Measurements from ENCODE around the gene TELO2. TPM values are rescaled to one million over a fixed set of nuclear protein-coding genes. Genes with fewer than 3 reads are reported as not detected.

TELO2 gene
- total and polyA plus RNA-seq, 9 donors: 14.5 to 40.4 (median 35.8) TPM

DNA sequence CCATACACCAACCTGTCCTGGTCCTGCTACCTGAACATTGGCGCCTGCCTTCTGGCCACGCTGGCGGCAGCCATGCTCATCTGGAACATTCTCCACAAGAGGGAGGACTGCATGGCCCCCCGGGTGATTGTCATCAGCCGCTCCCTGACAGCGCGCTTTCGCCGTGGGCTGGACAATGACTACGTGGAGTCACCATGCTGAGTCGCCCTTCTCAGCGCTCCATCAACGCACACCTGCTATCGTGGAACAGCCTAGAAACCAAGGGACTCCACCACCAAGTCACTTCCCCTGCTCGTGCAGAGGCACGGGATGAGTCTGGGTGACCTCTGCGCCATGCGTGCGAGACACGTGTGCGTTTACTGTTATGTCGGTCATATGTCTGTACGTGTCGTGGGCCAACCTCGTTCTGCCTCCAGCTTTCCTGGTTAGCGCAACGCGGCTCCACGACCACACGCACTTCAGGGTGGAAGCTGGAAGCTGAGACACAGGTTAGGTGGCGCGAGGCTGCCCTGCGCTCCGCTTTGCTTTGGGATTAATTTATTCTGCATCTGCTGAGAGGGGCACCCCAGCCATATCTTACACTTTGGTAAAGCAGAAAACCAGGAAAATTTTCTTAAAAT lies 61.8 kb downstream of the TELO2 start:
- no peak for DNase-seq

DNA sequence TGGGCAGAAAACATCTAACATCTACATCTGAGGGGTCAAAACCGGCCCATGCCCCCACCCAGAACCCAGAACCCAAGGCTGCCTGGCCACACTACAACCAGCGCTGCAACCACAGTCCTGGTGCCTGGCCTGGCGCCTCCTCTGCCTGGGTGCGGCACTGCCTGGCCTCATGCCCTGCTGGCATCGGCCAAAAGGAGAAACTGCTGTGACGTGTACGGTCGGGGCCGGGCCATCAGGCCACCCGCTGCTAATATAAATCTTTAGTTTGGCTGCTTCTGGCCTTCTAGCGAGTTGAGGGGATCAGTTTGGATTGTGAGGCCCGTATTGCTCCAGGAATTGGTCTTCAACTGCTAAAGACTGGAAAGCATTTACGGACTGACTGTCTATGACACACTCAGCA lies 63.1 kb downstream of the TELO2 start:
- no peak for DNase-seq

More for the DNA sequence above, 61.8 kb downstream of the TELO2 start:
- 91% methylated on average over 28 of the region's 34 CpGs for WGBS (ENCODE audit: insufficient coverage)
- peaks cover 61% of the 10 kb centered on the region for H3K36me3 ChIP-seq (ENCODE audit: control insufficient read depth, insufficient read depth, low read length)
- no peak overlapping the region for H3K27ac ChIP-seq (ENCODE audit: low read length)
- no peak overlapping the region for H3K4me3 ChIP-seq (ENCODE audit: low read length)
- H3K4me1 ChIP-seq (ENCODE audit: control insufficient read depth, insufficient read depth, low read length): peaks cover 29% of the 10 kb centered on the region
- no peaks in the 10 kb centered on the region for H3K27me3 ChIP-seq (ENCODE audit: control insufficient read depth, insufficient read depth, low read length)
- no peaks in the 10 kb centered on the region for H3K9me3 ChIP-seq (replicated peaks; ENCODE audit: control insufficient read depth, low read depth, low read length)

DNA sequence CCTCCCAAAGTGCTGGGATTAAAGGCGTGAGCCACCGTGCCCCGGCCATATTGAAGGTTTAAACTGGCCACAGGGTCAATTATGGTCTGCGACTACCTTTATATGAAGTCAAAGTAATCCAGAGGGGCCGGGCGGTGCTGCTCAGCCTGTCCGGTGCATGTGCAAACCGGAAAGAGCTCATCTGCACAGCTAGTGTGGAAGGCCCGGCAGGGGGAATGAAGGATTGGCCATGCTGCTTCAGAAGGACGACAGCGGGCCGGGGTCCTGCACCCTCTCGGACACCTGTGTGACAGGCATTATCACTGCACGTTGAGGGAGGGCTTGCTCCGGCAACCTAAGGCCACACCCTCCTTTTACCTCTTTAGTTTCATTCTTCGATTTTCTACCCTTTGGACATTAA lies 63.9 kb downstream of the TELO2 start:
- no peak overlapping the region for H3K4me3 ChIP-seq (ENCODE audit: low read length)
- peaks cover 67% of the 10 kb centered on the region for H3K36me3 ChIP-seq (ENCODE audit: control insufficient read depth, insufficient read depth, low read length)
- H3K4me1 ChIP-seq (ENCODE audit: control insufficient read depth, insufficient read depth, low read length): peaks cover 13% of the 10 kb centered on the region
- DNase-seq: no peak
- no peak overlapping the region for H3K27ac ChIP-seq (ENCODE audit: low read length)
- WGBS (ENCODE audit: insufficient coverage): 79% methylated on average over 7 of the region's 16 CpGs
- no peaks in the 10 kb centered on the region for H3K9me3 ChIP-seq (replicated peaks; ENCODE audit: control insufficient read depth, low read depth, low read length)
- no peaks in the 10 kb centered on the region for H3K27me3 ChIP-seq (ENCODE audit: control insufficient read depth, insufficient read depth, low read length)

More for the DNA sequence above, 63.1 kb downstream of the TELO2 start:
- Histone ChIP-seq H3K4me3 (ENCODE audit: low read length) (no peak overlapping the region), H3K27me3 (ENCODE audit: control insufficient read depth, insufficient read depth, low read length) (no peaks in the 10 kb centered on the region), H3K9me3 (replicated peaks; ENCODE audit: control insufficient read depth, low read depth, low read length) (no peaks in the 10 kb centered on the region), H3K36me3 (ENCODE audit: control insufficient read depth, insufficient read depth, low read length) (peaks cover 67% of the 10 kb centered on the region), H3K4me1 (ENCODE audit: control insufficient read depth, insufficient read depth, low read length) (peaks cover 16% of the 10 kb centered on the region), H3K27ac (ENCODE audit: low read length) (no peak overlapping the region)
- WGBS (ENCODE audit: insufficient coverage): 74% methylated on average over 8 of the region's 13 CpGs

GRCh38 chr16:1557576-1557975 lies 64.4 kb downstream of the TELO2 start:
- DNase-seq: no peak
- Histone ChIP-seq H3K27ac (ENCODE audit: low read length) (no peak overlapping the region), H3K4me1 (ENCODE audit: control insufficient read depth, insufficient read depth, low read length) (peaks cover 11% of the 10 kb centered on the region), H3K9me3 (replicated peaks; ENCODE audit: control insufficient read depth, low read depth, low read length) (no peaks in the 10 kb centered on the region), H3K36me3 (ENCODE audit: control insufficient read depth, insufficient read depth, low read length) (peaks cover 68% of the 10 kb centered on the region), H3K27me3 (ENCODE audit: control insufficient read depth, insufficient read depth, low read length) (no peaks in the 10 kb centered on the region), H3K4me3 (ENCODE audit: low read length) (no peak overlapping the region)
- 87% methylated on average over 10 of the region's 11 CpGs for WGBS (ENCODE audit: insufficient coverage)

DNA sequence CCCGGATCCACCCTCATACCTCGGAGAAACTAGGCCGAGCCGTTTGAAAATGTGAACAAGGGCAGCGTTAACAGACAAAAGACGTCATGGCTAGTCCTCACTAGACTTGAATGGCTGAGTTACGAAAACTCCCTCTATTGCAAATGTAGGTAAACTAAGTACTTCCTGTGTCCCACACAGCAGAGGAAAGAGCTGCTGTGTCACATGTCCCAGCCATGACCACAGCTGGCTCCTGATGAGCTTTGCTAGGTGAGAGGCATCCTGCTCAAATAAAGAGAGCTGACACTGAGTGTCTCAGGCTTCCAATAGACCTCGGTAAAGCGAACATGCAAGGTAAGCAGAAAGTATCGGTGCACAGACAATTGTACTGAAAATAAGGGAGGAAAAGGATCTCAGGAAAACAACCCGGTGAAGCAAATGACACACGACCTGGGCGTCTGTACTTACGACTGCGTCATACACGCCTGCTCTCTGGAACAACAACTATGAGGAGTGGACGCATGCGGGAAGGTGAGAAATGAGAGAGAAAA lies 66.4 kb downstream of the TELO2 start:
- Histone ChIP-seq H3K4me1 (ENCODE audit: control insufficient read depth, insufficient read depth, low read length) (no peaks in the 10 kb centered on the region), H3K36me3 (ENCODE audit: control insufficient read depth, insufficient read depth, low read length) (peaks cover 67% of the 10 kb centered on the region), H3K4me3 (ENCODE audit: low read length) (no peak overlapping the region), H3K27ac (ENCODE audit: low read length) (no peak overlapping the region), H3K9me3 (replicated peaks; ENCODE audit: control insufficient read depth, low read depth, low read length) (no peaks in the 10 kb centered on the region), H3K27me3 (ENCODE audit: control insufficient read depth, insufficient read depth, low read length) (no peaks in the 10 kb centered on the region)
- 90% methylated on average over 14 of the region's 18 CpGs for WGBS (ENCODE audit: insufficient coverage)
- no peak for DNase-seq

Other genes starting within 250 kb of the TELO2 start
- not detected for gene TPSD1, start 237.3 kb upstream of the TELO2 start, total RNA-seq
- under 1 TPM in 3 of 8 donors, not detected in 5; 0.14 to 0.34 (median 0.30) TPM for gene TPSD1, start 237.3 kb upstream of the TELO2 start, polyA plus RNA-seq (ENCODE audit: insufficient read depth in 1 of 8, insufficient read length in 8 of 8, low replicate concordance in 1 of 8)
- 30.0 TPM for gene UBE2I, start 183.7 kb upstream of the TELO2 start, total RNA-seq
- 100 to 1,000 TPM in 6 of 8 donors, 10 to 100 TPM in 2; 89.7 to 114 (median 106) TPM for gene UBE2I, start 183.7 kb upstream of the TELO2 start, polyA plus RNA-seq (ENCODE audit: insufficient read depth in 1 of 8, insufficient read length in 8 of 8, low replicate concordance in 1 of 8)
- gene BAIAP3, start 159.7 kb upstream of the TELO2 start, total RNA-seq: 0.58 TPM
- gene BAIAP3, start 159.7 kb upstream of the TELO2 start, polyA plus RNA-seq (ENCODE audit: insufficient read depth in 1 of 8, insufficient read length in 8 of 8, low replicate concordance in 1 of 8): 1 to 10 TPM in 2 of 8 donors, under 1 TPM in 6; 0.40 to 1.3 (median 0.85) TPM
- gene TSR3, start 141.5 kb upstream of the TELO2 start, total RNA-seq: 44.9 TPM
- gene TSR3, start 141.5 kb upstream of the TELO2 start, polyA plus RNA-seq (ENCODE audit: insufficient read depth in 1 of 8, insufficient read length in 8 of 8, low replicate concordance in 1 of 8): 10 to 100 TPM; 40.9 to 62.3 (median 50.2) TPM
- gene GNPTG, start 141.4 kb upstream of the TELO2 start, total RNA-seq: 38.9 TPM
- 10 to 100 TPM; 37.6 to 46.8 (median 40.5) TPM for gene GNPTG, start 141.4 kb upstream of the TELO2 start, polyA plus RNA-seq (ENCODE audit: insufficient read depth in 1 of 8, insufficient read length in 8 of 8, low replicate concordance in 1 of 8)
- 6.6 TPM for gene UNKL, start 78.7 kb upstream of the TELO2 start, total RNA-seq
- gene UNKL, start 78.7 kb upstream of the TELO2 start, polyA plus RNA-seq (ENCODE audit: insufficient read depth in 1 of 8, insufficient read length in 8 of 8, low replicate concordance in 1 of 8): 10 to 100 TPM in 1 of 8 donors, 1 to 10 TPM in 7; 6.6 to 12.9 (median 8.2) TPM
- gene UQCC4, start 72.6 kb upstream of the TELO2 start, total RNA-seq: 16.5 TPM
- 10 to 100 TPM; 11.6 to 13.8 (median 12.7) TPM for gene UQCC4, start 72.6 kb upstream of the TELO2 start, polyA plus RNA-seq (ENCODE audit: insufficient read depth in 1 of 8, insufficient read length in 8 of 8, low replicate concordance in 1 of 8)
- 0.13 TPM for gene PERCC1, start 62.3 kb upstream of the TELO2 start, total RNA-seq
- gene PERCC1, start 62.3 kb upstream of the TELO2 start, polyA plus RNA-seq (ENCODE audit: insufficient read depth in 1 of 8, insufficient read length in 8 of 8, low replicate concordance in 1 of 8): under 1 TPM in 7 of 8 donors, not detected in 1; 0.16 to 0.49 (median 0.26) TPM
- gene CCDC154, start 48.8 kb upstream of the TELO2 start, total RNA-seq: 2.1 TPM
- gene CCDC154, start 48.8 kb upstream of the TELO2 start, polyA plus RNA-seq (ENCODE audit: insufficient read depth in 1 of 8, insufficient read length in 8 of 8, low replicate concordance in 1 of 8): 1 to 10 TPM in 7 of 8 donors, under 1 TPM in 1; 0.86 to 4.0 (median 2.1) TPM
- 18.8 TPM for gene CLCN7, start 18.3 kb upstream of the TELO2 start, total RNA-seq
- 10 to 100 TPM; 25.1 to 43.3 (median 31.7) TPM for gene CLCN7, start 18.3 kb upstream of the TELO2 start, polyA plus RNA-seq (ENCODE audit: insufficient read depth in 1 of 8, insufficient read length in 8 of 8, low replicate concordance in 1 of 8)
- gene PTX4, start 4.4 kb upstream of the TELO2 start, total RNA-seq: 0.40 TPM
- gene PTX4, start 4.4 kb upstream of the TELO2 start, polyA plus RNA-seq (ENCODE audit: insufficient read depth in 1 of 8, insufficient read length in 8 of 8, low replicate concordance in 1 of 8): 1 to 10 TPM in 1 of 8 donors, under 1 TPM in 7; 0.34 to 1.1 (median 0.74) TPM
- 19.4 TPM for gene TMEM204, start 40.3 kb downstream of the TELO2 start, total RNA-seq
- gene TMEM204, start 40.3 kb downstream of the TELO2 start, polyA plus RNA-seq (ENCODE audit: insufficient read depth in 1 of 8, insufficient read length in 8 of 8, low replicate concordance in 1 of 8): 10 to 100 TPM; 14.6 to 22.2 (median 17.6) TPM
- gene IFT140, start 118.7 kb downstream of the TELO2 start, total RNA-seq: 10.6 TPM
- gene IFT140, start 118.7 kb downstream of the TELO2 start, polyA plus RNA-seq (ENCODE audit: insufficient read depth in 1 of 8, insufficient read length in 8 of 8, low replicate concordance in 1 of 8): 10 to 100 TPM in 6 of 8 donors, 1 to 10 TPM in 2; 8.7 to 14.5 (median 12.3) TPM
- 7.2 TPM for gene CRAMP1, start 119.0 kb downstream of the TELO2 start, total RNA-seq
- 10 to 100 TPM; 12.3 to 19.1 (median 14.1) TPM for gene CRAMP1, start 119.0 kb downstream of the TELO2 start, polyA plus RNA-seq (ENCODE audit: insufficient read depth in 1 of 8, insufficient read length in 8 of 8, low replicate concordance in 1 of 8)
- gene JPT2, start 184.9 kb downstream of the TELO2 start, total RNA-seq: 28.2 TPM
- gene JPT2, start 184.9 kb downstream of the TELO2 start, polyA plus RNA-seq (ENCODE audit: insufficient read depth in 1 of 8, insufficient read length in 8 of 8, low replicate concordance in 1 of 8): 10 to 100 TPM; 33.5 to 52.6 (median 39.7) TPM
- gene MAPK8IP3, start 212.8 kb downstream of the TELO2 start, total RNA-seq: 36.5 TPM
- 10 to 100 TPM; 35.6 to 64.3 (median 50.7) TPM for gene MAPK8IP3, start 212.8 kb downstream of the TELO2 start, polyA plus RNA-seq (ENCODE audit: insufficient read depth in 1 of 8, insufficient read length in 8 of 8, low replicate concordance in 1 of 8)